Calu3 (cell line): ENCODE data around the gene TMTC2. TPM values are rescaled to one million over a fixed set of nuclear protein-coding genes. Genes with fewer than 3 reads are reported as not detected.

Experiments used
- BruUV-seq: library from RNA; stranded (reverse); fragments of 400-500 nt; replicated peaks from 2 replicates; lab custom pipeline; 2021; lab: Mats Ljungman, UMichigan
- CTCF ChIA-PET: fragments of 300-600 bp; sonication (Branson Sonifier 250); formaldehyde crosslinking; loops from one replicate; lab custom pipeline; 2022; ENCODE audit warnings: antibody characterized with exemption; lab: Charles Lee
- DNase-seq: peaks from one replicate; pipeline ENCODE4 v3.0.0; 2022
- H3K27ac Mint-ChIP-seq: one replicate; pipeline ENCODE4 v1.8.0; 2022; ENCODE audit warnings: mixed read lengths; ENCODE audit not compliant: unreplicated experiment
- H3K27me3 Mint-ChIP-seq: one replicate; pipeline ENCODE4 v1.8.0; 2022; ENCODE audit warnings: mixed read lengths; ENCODE audit not compliant: unreplicated experiment
- H3K36me3 Mint-ChIP-seq: one replicate; pipeline ENCODE4 v1.8.0; 2022; ENCODE audit warnings: mild to moderate bottlenecking, moderate library complexity, mixed read lengths; ENCODE audit not compliant: insufficient read depth, unreplicated experiment
- H3K4me1 Mint-ChIP-seq: one replicate; pipeline ENCODE4 v1.8.0; 2022; ENCODE audit warnings: mild to moderate bottlenecking, low read depth, mixed read lengths; ENCODE audit not compliant: unreplicated experiment
- H3K4me3 Mint-ChIP-seq: one replicate; pipeline ENCODE4 v1.8.0; 2022; ENCODE audit warnings: mild to moderate bottlenecking, low read depth, moderate library complexity, mixed read lengths; ENCODE audit not compliant: unreplicated experiment
- H3K9me3 Mint-ChIP-seq: one replicate; pipeline ENCODE4 v1.8.0; 2022; ENCODE audit warnings: low read depth, mixed read lengths; ENCODE audit not compliant: unreplicated experiment
- intact Hi-C: fragments of 100-400 bp; cut with micrococcal nuclease; formaldehyde crosslinking; loops from one replicate; pipeline ENCODE4 v1.10.0; 2022; ENCODE audit not compliant: unreplicated experiment
- total RNA-seq: library from RNA; stranded (reverse); gene quantifications from 2 replicates; pipeline ENCODE4 v1.2.3, GENCODE V29; 2022
- TF ChIP-seq, protein P1 (sequence below): fragments of 200-600 bp; IDR thresholded peaks from one replicate; pipeline ENCODE4 v1.8.0; 2022; ENCODE audit warnings: antibody characterized with exemption; ENCODE audit not compliant: unreplicated experiment

TMTC2 gene
- total RNA-seq, 1 experiment from 2014 or later = 31.2 TPM

DNA sequence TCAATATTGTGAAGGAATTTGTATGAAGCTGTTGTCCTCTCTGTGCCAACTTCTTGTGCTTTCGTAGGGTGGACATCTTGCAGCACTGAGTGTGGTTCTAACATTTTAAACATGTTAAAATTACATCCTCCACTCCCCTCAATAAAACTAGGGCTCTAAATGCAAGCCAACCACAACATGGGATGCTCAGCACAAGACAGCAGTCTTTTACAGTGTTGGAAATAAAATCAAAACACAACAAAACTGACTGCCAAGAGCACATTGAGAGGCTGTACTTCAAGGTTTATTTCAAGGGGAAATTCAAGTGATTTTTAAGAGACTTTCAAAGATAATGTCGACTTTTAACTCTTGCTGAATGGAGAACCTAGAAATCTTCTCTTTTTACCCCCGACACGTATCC, 396.9 kb downstream of the TMTC2 start:
- no peak overlapping the region for H3K27ac Mint-ChIP-seq
- no peaks in the 10 kb centered on the region for H3K9me3 Mint-ChIP-seq
- no peak overlapping the region for H3K4me3 Mint-ChIP-seq
- TF ChIP-seq, protein P1, sequence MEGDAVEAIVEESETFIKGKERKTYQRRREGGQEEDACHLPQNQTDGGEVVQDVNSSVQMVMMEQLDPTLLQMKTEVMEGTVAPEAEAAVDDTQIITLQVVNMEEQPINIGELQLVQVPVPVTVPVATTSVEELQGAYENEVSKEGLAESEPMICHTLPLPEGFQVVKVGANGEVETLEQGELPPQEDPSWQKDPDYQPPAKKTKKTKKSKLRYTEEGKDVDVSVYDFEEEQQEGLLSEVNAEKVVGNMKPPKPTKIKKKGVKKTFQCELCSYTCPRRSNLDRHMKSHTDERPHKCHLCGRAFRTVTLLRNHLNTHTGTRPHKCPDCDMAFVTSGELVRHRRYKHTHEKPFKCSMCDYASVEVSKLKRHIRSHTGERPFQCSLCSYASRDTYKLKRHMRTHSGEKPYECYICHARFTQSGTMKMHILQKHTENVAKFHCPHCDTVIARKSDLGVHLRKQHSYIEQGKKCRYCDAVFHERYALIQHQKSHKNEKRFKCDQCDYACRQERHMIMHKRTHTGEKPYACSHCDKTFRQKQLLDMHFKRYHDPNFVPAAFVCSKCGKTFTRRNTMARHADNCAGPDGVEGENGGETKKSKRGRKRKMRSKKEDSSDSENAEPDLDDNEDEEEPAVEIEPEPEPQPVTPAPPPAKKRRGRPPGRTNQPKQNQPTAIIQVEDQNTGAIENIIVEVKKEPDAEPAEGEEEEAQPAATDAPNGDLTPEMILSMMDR = no peak
- H3K27me3 Mint-ChIP-seq = no peaks in the 10 kb centered on the region
- H3K4me1 Mint-ChIP-seq = no peaks in the 10 kb centered on the region
- no TSS peak for BruUV-seq
- H3K36me3 Mint-ChIP-seq = no peaks in the 10 kb centered on the region
- CTCF ChIA-PET = no interaction called here
- DNase-seq = no peak
- intact Hi-C loops = no loop called here

DNA sequence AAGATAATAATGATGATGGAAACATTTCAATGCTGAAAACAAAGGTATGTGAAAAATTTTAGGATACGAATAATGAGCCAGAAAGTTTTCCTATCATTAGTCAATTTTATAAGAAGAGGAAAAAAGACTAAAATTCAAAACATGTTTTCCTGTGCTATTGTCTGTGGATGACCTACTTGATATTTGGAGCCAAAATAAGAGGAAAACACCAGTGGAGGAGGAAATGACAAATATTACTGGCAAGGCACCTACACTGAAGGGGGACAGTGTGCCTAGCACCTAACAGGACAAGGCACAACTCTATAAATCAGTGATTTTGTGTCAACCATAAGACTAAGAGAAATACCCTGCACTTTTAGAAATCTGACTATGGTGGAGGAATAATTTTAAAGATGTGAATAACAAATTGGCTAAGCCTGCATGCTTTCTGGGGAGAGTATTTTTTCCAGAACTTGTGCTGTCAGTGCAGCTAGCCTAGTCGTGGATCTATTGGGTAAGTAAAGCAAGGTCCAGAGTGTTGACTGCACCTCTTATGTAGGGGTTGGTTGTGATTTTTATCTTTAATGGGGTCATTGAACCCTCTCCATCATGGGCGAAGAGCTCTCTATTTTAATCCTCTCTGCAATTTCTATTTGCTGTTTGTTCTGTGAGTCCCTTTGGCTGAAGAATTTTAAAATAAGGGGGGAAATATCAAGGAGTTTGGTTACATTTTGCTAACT, 398.0 kb downstream of the TMTC2 start:
- TF ChIP-seq, protein P1 = no peak
- BruUV-seq = no TSS peak
- H3K27me3 Mint-ChIP-seq = no peaks in the 10 kb centered on the region
- intact Hi-C loops = no loop called here
- H3K36me3 Mint-ChIP-seq = no peaks in the 10 kb centered on the region
- H3K4me3 Mint-ChIP-seq = no peak overlapping the region
- H3K27ac Mint-ChIP-seq = no peak overlapping the region
- CTCF ChIA-PET = interaction anchor here (1.1 kb wide), 1 partner anchor 12 kb away, joined by 3 read pairs; no protein-coding TSS in a partner anchor
- no peak for DNase-seq
- no peaks in the 10 kb centered on the region for H3K4me1 Mint-ChIP-seq
- H3K9me3 Mint-ChIP-seq = no peaks in the 10 kb centered on the region

DNA sequence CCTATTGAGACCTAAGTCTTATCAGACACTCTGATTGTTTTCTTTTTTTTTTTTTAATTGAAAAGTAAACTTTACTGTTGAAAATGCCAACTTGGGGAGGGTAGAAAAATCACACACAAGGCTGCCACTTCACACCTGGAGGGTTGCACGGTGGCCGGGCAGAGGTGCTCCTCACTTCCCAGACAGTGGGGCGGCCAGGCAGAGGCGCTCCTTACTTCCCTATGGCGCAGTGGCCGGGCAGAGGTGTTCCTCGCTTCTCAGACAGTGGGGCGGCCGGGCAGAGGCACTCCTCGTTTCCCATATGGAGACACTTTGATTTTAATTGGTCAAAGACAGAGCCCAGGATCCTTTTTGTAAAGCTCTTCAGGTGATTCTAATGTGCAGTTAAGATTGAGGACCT, 399.3 kb downstream of the TMTC2 start:
- no peaks in the 10 kb centered on the region for H3K9me3 Mint-ChIP-seq
- TF ChIP-seq, protein P1 = no peak
- BruUV-seq = no TSS peak
- CTCF ChIA-PET = interaction anchor here (1.1 kb wide), 1 partner anchor 13 kb away, joined by 3 read pairs; no protein-coding TSS in a partner anchor
- no peak for DNase-seq
- H3K27ac Mint-ChIP-seq = no peak overlapping the region
- no peak overlapping the region for H3K4me3 Mint-ChIP-seq
- H3K27me3 Mint-ChIP-seq = no peaks in the 10 kb centered on the region
- intact Hi-C loops = no loop called here
- H3K4me1 Mint-ChIP-seq = no peaks in the 10 kb centered on the region
- H3K36me3 Mint-ChIP-seq = no peaks in the 10 kb centered on the region

DNA sequence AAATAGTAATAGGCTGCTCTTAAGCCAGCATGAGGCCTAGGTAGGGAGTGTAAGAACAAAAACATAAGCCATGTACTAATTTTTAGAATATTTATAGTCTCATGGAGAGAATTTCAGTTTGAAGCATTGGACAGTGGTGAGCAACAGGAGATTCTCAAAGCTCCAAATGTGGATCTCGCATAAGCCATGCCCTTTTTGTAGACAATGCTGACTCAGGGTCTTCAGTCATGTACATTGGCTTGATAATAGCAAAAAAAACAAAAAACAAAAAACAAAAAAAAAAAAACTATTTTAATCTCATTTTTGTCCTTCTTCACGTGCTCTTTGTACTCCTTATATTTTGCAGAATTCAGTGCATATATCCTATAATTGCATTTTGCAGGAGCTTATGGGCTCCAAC, 402.9 kb downstream of the TMTC2 start:
- Mint-ChIP-seq H3K27me3 (no peaks in the 10 kb centered on the region), H3K4me1 (no peaks in the 10 kb centered on the region), H3K4me3 (no peak overlapping the region), H3K36me3 (no peaks in the 10 kb centered on the region), H3K27ac (no peak overlapping the region), H3K9me3 (no peaks in the 10 kb centered on the region)
- CTCF ChIA-PET = interaction anchor here (0.6 to 0.7 kb wide), 2 partner anchors 98 to 661 kb away, joined by 3 to 4 read pairs; no protein-coding TSS in a partner anchor
- TF ChIP-seq, protein P1 = no peak
- intact Hi-C loops = no loop called here
- DNase-seq = no peak
- BruUV-seq = no TSS peak
